GM23248 (cell line): ENCODE data around the gene USP10.

ENCODE experiments used
- EZH2 ChIP-seq: fragments of 200-600 bp; sonication (generic); IDR thresholded peaks from 2 replicates; pipeline ENCODE4 v1.6.1; 2018; ENCODE audit warnings: antibody characterized with exemption, mild to moderate bottlenecking; ENCODE audit not compliant: insufficient read depth, poor library complexity, severe bottlenecking
- EZH2phosphoT487 ChIP-seq: fragments of 200-600 bp; sonication (generic); IDR thresholded peaks from 2 replicates; pipeline ENCODE4 v1.6.1; 2018; ENCODE audit warnings: antibody characterized with exemption, moderate library complexity, mild to moderate bottlenecking, low read depth; ENCODE audit not compliant: insufficient read depth

DNA sequence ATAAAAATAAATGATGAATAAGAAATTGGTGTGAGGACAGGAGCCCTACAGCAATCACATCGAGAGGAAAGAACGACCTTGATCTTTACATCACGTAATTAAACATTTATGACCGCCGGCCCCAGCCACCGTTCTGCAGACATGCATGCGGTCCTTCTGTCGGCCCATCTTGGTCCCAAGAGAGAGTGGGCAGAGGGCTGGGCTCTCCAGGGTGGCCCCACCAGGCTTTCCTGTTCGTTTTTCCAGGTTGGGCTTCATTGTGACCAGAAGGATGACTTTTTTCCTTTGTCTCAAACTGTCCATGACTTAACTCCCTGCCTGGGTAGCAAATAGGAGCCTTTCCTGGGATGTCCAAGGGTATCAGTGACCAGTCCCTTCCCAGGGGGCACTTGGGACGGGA lies 116.7 kb downstream of the USP10 start:
- TF ChIP-seq EZH2 (no peak), EZH2phosphoT487 (no peak)
